ENCODE results near the gene RFLNA.

RFLNA gene

GRCh38 chr12:124283326-124283725 is 11.6 kb upstream of the RFLNA start:
- DNase-seq: no peak
- H3K27me3 ChIP-seq (ENCODE audit: insufficient read depth, low read depth, severe bottlenecking): no peaks in the 10 kb centered on the region
- TF ChIP-seq, protein P1, sequence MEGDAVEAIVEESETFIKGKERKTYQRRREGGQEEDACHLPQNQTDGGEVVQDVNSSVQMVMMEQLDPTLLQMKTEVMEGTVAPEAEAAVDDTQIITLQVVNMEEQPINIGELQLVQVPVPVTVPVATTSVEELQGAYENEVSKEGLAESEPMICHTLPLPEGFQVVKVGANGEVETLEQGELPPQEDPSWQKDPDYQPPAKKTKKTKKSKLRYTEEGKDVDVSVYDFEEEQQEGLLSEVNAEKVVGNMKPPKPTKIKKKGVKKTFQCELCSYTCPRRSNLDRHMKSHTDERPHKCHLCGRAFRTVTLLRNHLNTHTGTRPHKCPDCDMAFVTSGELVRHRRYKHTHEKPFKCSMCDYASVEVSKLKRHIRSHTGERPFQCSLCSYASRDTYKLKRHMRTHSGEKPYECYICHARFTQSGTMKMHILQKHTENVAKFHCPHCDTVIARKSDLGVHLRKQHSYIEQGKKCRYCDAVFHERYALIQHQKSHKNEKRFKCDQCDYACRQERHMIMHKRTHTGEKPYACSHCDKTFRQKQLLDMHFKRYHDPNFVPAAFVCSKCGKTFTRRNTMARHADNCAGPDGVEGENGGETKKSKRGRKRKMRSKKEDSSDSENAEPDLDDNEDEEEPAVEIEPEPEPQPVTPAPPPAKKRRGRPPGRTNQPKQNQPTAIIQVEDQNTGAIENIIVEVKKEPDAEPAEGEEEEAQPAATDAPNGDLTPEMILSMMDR (IDR thresholded peaks at IDR 0.05; ENCODE audit: low read depth, low read length): no peak

GRCh38 chr12:124284368-124284767 is 10.5 kb upstream of the RFLNA start:
- no peak overlapping the region for H3K4me3 ChIP-seq (ENCODE audit: low read depth, low read length)
- no peak overlapping the region for H3K27ac ChIP-seq
- H3K9me3 ChIP-seq (ENCODE audit: severe bottlenecking): peaks cover 16% of the 10 kb centered on the region
- no peak for DNase-seq
- H3K36me3 ChIP-seq: no peaks in the 10 kb centered on the region
- TF ChIP-seq, protein P1 (IDR thresholded peaks at IDR 0.05; ENCODE audit: low read depth, low read length): no peak
- no peaks in the 10 kb centered on the region for H3K27me3 ChIP-seq (ENCODE audit: insufficient read depth, low read depth, severe bottlenecking)

More at GRCh38 chr12:124283326-124283725, 11.6 kb upstream of the RFLNA start:
- H3K4me3 ChIP-seq (ENCODE audit: low read depth, low read length): no peak overlapping the region
- H3K27ac ChIP-seq: no peak overlapping the region
- H3K9me3 ChIP-seq (ENCODE audit: severe bottlenecking): peaks cover 16% of the 10 kb centered on the region
- no peaks in the 10 kb centered on the region for H3K36me3 ChIP-seq

GRCh38 chr12:124286414-124286813 is 8.5 kb upstream of the RFLNA start:
- TF ChIP-seq, protein P1 (IDR thresholded peaks at IDR 0.05; ENCODE audit: low read depth, low read length): no peak
- Histone ChIP-seq H3K27me3 (ENCODE audit: insufficient read depth, low read depth, severe bottlenecking) (no peaks in the 10 kb centered on the region), H3K36me3 (no peaks in the 10 kb centered on the region), H3K4me3 (ENCODE audit: low read depth, low read length) (no peak overlapping the region), H3K9me3 (ENCODE audit: severe bottlenecking) (peaks cover 10% of the 10 kb centered on the region), H3K27ac (no peak overlapping the region)
- DNase-seq: no peak

- Histone ChIP-seq H3K9me3 (ENCODE audit: severe bottlenecking) (peaks cover 10% of the 10 kb centered on the region), H3K4me3 (ENCODE audit: low read depth, low read length) (no peak overlapping the region), H3K27ac (no peak overlapping the region), H3K27me3 (ENCODE audit: insufficient read depth, low read depth, severe bottlenecking) (no peaks in the 10 kb centered on the region), H3K36me3 (no peaks in the 10 kb centered on the region)
- DNase-seq: no peak
- TF ChIP-seq, protein P1 (IDR thresholded peaks at IDR 0.05; ENCODE audit: low read depth, low read length): no peak
Measured at GRCh38 chr12:124286971-124287370, 7.9 kb upstream of the RFLNA start.

DNA sequence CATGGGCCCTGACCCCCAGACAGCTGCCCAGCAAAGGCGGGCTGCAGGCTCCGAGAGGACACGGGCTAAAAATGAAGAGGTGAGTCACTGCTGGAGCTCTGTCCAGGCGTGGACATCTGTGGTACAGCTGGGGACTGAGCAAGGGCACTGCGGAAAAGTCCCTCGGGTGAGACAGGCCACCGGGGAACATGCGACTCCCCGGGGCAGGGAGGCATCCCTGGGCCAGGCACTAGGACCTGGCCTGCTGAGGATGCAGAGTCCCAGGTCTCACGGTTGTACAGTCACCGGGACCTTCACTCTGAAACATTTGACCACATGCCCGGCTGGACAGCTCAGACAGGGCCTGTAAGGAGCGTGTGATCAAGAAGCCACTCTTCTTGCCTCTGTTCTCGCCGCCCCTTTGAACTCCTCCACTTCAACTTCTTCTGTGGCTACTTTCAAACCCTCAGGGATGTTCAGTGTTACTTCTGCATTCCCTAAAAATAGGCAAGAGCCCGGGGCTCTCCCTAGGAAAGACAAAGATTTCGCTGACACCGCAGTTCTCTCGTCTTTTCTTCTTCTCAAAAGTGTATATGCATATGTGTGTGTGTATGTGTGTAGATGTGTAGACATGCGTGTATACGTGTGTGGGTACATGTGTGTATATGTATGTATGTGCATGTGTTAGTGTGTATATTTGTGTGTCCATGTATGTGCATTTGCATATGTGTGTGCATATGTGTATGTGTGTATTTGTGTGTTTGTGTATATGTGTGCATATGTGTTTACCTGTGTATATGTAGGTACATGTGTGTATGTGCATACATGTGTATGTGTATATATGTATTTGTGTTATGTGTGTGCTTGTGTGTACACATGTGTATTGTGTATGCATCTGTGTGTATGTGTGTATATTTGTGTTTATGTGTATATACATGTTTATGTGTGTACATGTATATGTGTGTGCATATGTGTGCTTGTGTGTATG is 5.0 kb upstream of the RFLNA start:
- no peak for DNase-seq
- no peaks in the 10 kb centered on the region for H3K27me3 ChIP-seq (ENCODE audit: insufficient read depth, low read depth, severe bottlenecking)
- no peaks in the 10 kb centered on the region for H3K36me3 ChIP-seq
- no peak overlapping the region for H3K4me3 ChIP-seq (ENCODE audit: low read depth, low read length)
- H3K27ac ChIP-seq: no peak overlapping the region
- TF ChIP-seq, protein P1 (IDR thresholded peaks at IDR 0.05; ENCODE audit: low read depth, low read length): no peak
- H3K9me3 ChIP-seq (ENCODE audit: severe bottlenecking): peaks cover 8% of the 10 kb centered on the region

Data from WERI-Rb-1 (cell line).